Activated CD4-positive, CD25-positive, alpha-beta regulatory T cell (primary cell): ENCODE data around the gene USP36.

ENCODE experiments used
- DNase-seq, 4 experiments: peaks; one replicate each; lab custom pipeline; 2025; lab: John Stamatoyannopoulos, UW

USP36 gene

GRCh38 chr17:78817123-78817522 lies 23.5 kb downstream of the USP36 start:
- no peak for DNase-seq

GRCh38 chr17:78815696-78816095 lies 24.9 kb downstream of the USP36 start:
- no peak for DNase-seq

GRCh38 chr17:78812855-78813254 lies 27.8 kb downstream of the USP36 start:
- DNase-seq, result no peak

- no peak for DNase-seq
Observed at GRCh38 chr17:78808163-78808562, 32.5 kb downstream of the USP36 start.

- DNase-seq, result no peak
Observed at GRCh38 chr17:78806451-78806850, 34.2 kb downstream of the USP36 start.

DNA sequence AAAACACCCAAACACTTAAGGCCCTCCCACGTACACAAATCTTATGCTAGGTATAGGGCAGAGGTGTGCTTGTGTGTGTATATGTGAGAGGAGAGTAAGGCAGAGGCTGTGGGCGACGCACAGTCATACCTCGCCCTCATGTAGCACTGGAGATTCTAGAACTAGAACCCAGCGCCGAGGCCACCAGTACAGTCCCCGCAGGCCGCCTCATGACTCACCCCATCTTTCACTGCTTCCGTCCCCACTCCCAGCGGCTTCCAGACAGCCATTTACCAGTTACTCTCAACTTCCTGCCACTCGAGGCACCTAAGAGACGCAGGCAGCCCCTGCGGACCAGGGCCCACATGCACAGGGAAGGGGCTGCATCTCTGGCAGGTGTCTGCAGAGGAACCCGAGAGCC lies 35.3 kb downstream of the USP36 start:
- no peak for DNase-seq

GRCh38 chr17:78804777-78805176 lies 35.8 kb downstream of the USP36 start:
- DNase-seq, result no peak

DNA sequence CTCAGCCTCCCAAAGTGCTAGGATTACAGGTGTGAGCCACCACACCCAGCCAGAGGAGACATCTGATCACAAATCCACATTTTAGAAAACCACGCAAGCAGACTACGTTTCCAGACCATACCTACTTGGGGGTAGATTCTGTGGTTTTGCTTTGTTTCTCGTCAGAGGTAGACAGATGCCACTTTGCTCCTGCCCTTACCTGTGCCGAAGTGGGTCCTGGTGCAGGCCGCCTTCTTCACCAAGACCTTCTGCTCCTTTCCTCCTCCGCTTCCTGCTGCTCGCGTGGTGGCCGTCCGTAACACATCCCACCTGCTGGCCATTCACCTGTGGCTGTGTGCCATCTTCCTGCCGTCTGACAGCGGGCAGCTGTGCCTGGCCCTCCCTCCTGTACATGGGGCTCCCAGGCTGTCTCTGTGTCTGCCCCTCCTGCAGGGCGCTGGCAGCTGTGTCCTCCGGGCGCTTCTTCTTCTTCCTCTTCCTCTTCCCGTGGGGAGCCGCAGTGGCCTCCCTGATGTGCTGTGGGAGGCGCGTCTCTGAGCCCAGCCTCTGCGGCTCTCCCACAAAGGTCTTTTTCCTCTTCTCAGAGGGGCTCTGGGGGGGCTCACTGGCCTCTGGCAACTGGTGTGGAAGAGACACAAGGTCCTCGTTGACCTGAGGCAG lies 37.3 kb downstream of the USP36 start:
- no peak for DNase-seq

GRCh38 chr17:78802459-78802858 lies 38.2 kb downstream of the USP36 start:
- no peak for DNase-seq

DNA sequence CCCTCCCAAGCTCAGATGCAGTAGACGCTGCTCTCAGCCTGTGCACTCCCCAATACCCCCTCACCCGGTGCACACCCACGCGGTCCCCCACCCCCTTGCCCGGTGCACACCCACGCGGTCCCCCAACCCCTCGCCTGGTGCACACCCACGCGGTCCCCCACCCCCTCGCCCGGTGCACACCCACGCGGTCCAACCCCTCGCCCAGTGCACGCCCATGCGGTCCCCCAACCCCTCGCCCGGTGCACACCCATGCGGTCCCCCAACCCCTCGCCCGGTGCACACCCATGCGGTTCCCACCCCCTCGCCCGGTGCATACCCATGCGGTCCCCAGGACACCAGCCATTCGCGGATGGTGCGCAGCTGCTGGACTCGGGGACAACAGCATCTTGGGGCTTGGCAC lies 38.6 kb downstream of the USP36 start:
- no peak for DNase-seq

- no peak for DNase-seq
Observed at GRCh38 chr17:78800132-78800931, 40.3 kb downstream of the USP36 start.

DNA sequence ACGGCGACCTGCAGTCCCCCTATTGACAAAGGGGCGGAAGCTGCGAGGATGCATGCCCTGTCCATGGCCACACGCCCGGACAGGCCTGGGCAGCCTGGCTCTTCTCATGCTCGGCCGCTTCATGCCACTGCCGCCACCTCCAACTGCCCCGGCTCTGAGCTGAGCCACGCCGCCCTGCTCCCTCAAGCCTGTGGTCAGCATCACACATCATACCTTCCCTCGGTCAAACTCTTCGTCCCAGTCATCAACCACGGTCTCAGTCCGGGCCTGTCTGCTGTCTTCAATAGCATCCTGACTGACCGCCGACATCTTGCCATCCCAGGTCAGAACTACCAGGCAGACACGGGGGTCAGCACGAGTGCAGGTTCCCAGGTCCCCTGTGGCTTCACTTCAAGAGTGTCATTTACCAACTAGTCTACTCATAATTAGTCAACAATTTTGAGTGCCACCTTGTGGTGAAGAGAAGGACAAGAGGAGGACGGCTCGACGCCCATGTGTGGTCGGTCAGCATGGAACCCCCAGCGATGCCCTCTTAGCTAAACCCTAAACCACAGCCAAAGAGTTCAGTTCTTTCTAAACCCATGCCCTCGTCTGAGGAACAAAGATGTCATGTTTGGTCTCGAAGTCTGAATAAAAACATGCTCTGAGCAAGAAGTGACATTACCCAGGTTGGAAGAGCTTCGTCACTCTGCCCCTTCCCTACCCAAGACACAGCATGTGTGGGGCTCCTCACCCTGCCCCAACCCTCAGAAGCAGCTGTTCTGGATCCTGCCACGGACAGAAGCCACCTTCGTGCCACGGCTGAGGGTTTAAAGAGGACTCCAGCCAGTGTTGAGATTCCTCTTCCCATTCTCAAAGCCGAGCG lies 41.7 kb downstream of the USP36 start:
- no peak for DNase-seq

GRCh38 chr17:78797691-78798585 lies 42.7 kb downstream of the USP36 start:
- no peak for DNase-seq

DNA sequence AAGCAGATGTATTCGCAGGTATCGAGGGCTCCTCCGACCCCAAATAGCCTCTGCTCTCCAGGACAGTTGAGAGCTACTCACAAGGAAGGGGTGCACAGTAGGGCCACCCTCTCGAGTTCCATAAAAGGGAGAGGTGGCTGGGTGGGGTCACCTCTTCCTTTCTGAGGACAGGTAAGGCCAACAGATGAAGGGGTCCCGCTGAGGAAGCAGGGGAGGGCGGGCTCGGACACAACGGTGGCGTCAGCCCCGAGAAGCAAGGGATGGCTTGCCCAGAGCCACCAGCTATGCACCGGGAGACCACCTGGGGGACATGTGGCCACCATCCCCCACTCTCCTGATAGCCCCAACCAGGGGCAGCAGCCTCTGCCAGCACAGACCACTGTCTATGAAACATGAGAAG lies 43.4 kb downstream of the USP36 start:
- DNase-seq, result no peak

DNA sequence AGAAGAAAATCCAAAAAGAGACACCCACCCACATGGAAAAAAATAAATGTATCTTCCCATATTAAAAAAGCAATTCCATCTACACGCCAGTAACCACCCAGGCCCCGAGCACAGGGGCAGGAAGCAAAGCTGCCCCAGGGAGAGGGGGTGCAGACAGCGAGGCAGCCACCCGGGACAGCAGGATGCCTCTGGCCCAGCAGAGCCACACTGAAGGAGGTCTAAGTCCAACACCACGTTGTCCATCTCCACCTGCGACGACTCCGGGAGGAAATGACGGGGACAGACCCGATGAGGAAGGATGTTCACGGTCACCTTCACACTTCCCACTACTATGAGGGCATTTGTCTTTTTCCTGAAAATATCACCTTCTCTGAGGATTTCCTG lies 44.1 kb downstream of the USP36 start:
- DNase-seq, result no peak

- DNase-seq, result no peak
Observed at GRCh38 chr17:78795861-78796516, 44.6 kb downstream of the USP36 start.

DNA sequence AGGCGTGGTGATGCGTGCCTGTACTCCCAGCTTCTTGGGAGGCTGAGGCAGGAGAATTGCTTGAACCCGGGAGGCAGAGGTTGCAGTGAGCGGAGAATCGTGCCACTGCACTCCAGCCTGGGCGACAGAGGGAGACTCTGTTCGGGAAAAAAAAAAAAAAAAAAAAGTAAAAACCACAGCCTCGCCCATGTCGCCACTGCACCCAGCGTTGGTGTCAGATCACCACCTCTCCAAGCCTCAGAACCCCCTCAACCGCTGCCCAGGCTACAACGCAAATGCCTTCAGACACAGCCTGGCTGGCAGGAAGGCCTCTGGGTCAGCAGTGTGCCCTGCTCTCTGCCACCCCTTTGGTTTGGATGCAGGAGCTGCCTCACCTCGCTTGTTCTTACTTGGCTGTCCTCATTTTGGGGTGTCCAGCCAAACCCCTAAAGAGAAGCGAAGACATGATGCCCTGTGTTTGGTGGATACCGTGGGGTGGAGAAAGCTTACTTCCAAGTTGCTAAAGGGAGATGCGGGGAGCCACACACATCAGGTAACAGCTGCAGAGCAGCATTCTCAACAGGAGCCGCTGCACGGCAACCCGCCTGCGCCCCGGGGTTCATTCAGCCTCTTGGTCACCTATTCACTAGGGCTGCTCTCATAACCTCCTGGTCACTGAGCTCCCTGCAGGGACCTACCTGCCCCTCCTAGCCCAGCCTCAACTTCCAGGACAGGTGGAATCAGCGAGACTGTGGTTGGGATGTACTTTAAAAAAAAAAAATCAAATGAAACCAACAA lies 45.6 kb downstream of the USP36 start:
- no peak for DNase-seq

GRCh38 chr17:78794399-78794798 lies 46.2 kb downstream of the USP36 start:
- DNase-seq, result no peak

GRCh38 chr17:78793968-78794367 lies 46.6 kb downstream of the USP36 start:
- DNase-seq, result no peak

- no peak for DNase-seq
Observed at GRCh38 chr17:78793415-78793814, 47.2 kb downstream of the USP36 start.
